RWPE1 (cell line): ENCODE results near the gene GNGT2.

Experiments
- CTCF ChIA-PET: fragments of 350-600 bp; sonication (Branson Sonifier 250); formaldehyde crosslinking; extraction: SDS; loops from one replicate; lab custom pipeline; 2021; lab: Yijun Ruan, JAX
- POLR2A ChIA-PET: fragments of 400-600 bp; formaldehyde crosslinking; extraction: SDS; loops from one replicate; lab custom pipeline; 2020; ENCODE audit warnings: antibody characterized with exemption; ENCODE audit not compliant: low non-redundant PET; lab: Yijun Ruan, JAX
- DNase-seq: peaks from one replicate; pipeline ENCODE4 v3.0.0; 2012; ENCODE audit warnings: low spot score
- H3K27ac ChIP-seq: fragments of 450-650 bp; 2 replicates; pipeline ENCODE4 v1.5.1; 2017
- TF ChIP-seq, protein P1 (sequence below): fragments of 450-650 bp; conservative IDR thresholded peaks from 2 replicates; pipeline ENCODE4 v1.5.1; 2017; ENCODE audit warnings: low read depth, mild to moderate bottlenecking

GNGT2 gene

GRCh38 chr17:49230636-49231562 lies 20.5 kb upstream of the GNGT2 start, which contains the start of gene PHOSPHO1:
Gene PHOSPHO1 (minus strand): TSS chr17:49230787. CDS start chr17:49226691, 4,096 bp downstream.
- POLR2A ChIA-PET = no interaction called here
- H3K27ac ChIP-seq = no peak within 1 kb of the TSS
- DNase-seq = peak; percentile 84
- CTCF ChIA-PET = interaction anchor here (0.8 to 1.5 kb wide), 2 partner anchors 177 to 198 kb away, joined by 3 to 5 read pairs; no protein-coding TSS in a partner anchor
- TF ChIP-seq, protein P1, sequence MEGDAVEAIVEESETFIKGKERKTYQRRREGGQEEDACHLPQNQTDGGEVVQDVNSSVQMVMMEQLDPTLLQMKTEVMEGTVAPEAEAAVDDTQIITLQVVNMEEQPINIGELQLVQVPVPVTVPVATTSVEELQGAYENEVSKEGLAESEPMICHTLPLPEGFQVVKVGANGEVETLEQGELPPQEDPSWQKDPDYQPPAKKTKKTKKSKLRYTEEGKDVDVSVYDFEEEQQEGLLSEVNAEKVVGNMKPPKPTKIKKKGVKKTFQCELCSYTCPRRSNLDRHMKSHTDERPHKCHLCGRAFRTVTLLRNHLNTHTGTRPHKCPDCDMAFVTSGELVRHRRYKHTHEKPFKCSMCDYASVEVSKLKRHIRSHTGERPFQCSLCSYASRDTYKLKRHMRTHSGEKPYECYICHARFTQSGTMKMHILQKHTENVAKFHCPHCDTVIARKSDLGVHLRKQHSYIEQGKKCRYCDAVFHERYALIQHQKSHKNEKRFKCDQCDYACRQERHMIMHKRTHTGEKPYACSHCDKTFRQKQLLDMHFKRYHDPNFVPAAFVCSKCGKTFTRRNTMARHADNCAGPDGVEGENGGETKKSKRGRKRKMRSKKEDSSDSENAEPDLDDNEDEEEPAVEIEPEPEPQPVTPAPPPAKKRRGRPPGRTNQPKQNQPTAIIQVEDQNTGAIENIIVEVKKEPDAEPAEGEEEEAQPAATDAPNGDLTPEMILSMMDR = no peak

DNA sequence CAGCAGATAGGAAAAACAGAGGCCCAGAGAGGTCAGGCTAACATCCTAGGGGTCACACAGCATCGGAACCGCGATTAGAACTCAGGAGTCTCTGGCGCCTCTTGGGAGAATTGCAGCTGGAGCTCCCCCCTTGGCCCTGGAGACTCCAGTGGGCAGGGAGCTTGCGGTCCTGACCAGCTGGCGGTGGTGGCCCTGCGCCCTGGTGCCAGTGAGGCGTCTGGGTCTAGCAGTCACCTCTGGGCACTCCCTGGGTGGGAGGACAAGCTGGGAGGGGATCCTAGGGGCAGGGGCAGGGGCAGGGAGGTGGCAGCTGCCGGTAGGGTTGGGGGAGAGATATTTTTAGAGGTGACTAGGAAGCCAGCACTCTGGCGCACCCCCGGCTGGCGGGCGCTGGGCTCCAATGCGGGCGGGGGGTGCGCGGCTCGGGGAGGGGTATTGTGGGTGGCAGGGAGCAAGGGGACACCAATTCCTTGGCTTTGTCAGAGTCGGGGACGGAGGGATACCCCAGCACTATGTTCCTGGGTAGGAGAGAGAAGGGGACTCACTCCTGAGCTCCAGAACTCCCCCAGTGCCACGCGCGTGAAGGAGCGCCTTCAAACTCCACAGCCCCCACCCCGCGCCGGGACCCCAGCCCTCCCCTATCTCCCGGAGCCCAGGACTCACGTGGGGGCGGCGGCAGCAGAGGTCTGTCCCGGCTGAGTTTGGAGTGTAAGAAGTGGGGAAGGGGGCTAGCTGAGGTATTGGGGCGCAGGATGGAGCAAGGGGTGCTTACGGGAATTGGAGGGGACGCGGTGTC lies 19.6 kb upstream of the GNGT2 start:
- DNase-seq = no peak
- CTCF ChIA-PET = interaction anchor here (0.8 to 1.5 kb wide), 2 partner anchors 176 to 198 kb away, joined by 3 to 5 read pairs; no protein-coding TSS in a partner anchor
- POLR2A ChIA-PET = no interaction called here
- H3K27ac ChIP-seq = no peak overlapping the region
- TF ChIP-seq, protein P1 = no peak

GRCh38 chr17:49229076-49229804 lies 18.9 kb upstream of the GNGT2 start:
- ChIA-PET CTCF (interaction anchor here (1.5 kb wide), 1 partner anchor 197 kb away, joined by 5 read pairs; no protein-coding TSS in a partner anchor), POLR2A (no interaction called here)
- no peak for DNase-seq
- H3K27ac ChIP-seq = no peak overlapping the region
- TF ChIP-seq, protein P1 = no peak

DNA sequence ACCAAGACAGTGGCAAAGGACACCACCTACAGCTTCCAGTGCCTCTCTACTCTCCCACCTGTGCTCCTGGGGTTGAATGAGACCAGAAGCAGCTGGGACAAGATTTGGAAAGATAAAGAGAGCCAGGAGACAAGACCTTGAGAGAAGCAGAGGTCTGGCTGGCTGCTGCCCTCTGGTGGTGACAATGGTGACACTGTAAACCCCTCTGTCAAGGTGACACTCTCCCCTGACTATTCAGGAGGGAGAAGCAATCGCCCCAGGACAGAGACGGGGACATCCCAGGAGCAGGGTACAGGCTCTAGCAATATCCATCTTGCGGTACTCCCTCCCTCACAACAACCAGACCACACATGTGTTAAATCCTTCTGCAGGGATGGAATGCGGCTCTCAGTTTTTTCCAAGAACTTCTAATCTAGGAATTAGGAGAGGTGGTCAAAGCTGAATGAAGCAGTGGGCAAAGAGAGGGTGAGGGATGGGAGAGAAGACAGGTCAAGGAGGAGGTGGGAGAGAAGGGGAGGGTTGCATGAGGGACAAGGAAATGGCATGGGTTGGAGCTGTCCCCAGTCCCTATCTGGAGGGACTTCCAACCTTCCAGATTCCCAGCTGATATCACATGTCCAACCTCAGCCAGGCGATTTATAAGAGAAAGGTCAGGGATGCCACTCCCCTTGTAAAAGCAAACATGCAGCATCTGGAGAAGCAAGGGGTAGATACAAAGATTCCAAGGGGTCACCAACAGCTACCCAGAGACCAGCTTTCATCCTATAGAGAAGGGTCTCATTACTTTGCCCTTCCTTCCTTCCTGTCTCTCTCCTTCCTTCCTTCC lies 17.3 kb upstream of the GNGT2 start:
- ChIA-PET POLR2A (no interaction called here), CTCF (interaction anchor here (0.5 to 1.3 kb wide), 16 partner anchors 8 to 1160 kb away, joined by 3 to 5 read pairs (median 3); no protein-coding TSS in a partner anchor)
- DNase-seq = peak; percentile 73
- TF ChIP-seq, protein P1 = peak; percentile 92
- no peak overlapping the region for H3K27ac ChIP-seq

DNA sequence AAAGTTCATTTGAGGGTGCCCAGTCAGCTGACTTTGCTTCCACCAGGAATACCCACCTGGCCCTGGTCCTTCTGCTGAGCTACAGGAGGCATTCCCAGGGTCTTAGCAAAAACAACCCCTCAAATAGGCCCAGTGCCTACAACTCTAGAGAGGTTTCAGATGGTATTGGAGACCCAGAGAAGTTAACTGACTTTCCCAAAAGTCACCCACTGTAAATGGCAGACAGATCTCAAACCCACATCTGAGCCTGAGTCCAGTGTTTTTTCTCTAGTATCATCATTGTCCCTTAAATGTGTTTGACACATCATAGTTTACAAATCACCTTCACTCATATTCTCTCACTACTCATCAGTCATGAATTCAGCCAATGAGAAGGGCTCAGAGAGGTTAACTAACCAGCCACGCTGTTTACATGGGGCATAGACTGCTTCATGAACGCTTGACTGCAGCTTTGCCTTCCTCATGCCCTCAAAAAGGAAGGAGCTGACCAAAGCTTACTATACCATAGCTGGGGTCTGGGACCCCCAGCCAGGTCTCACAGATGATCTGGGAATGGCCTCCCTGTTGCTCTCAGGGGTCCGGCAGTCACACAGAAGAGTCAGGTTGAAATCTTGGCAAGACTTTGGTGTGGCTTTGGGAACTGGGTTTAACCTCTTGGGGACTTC lies 16.5 kb upstream of the GNGT2 start:
- CTCF ChIA-PET = interaction anchor here (0.6 to 1.3 kb wide), 8 partner anchors 24 to 1159 kb away, joined by 3 to 5 read pairs (median 3); no protein-coding TSS in a partner anchor
- TF ChIP-seq, protein P1 = no peak
- POLR2A ChIA-PET = no interaction called here
- no peak for DNase-seq
- H3K27ac ChIP-seq = no peak overlapping the region
